T-cell (primary cell): Measurements from ENCODE around the gene LRRC1. TPM values are rescaled to one million over a fixed set of nuclear protein-coding genes. Genes with fewer than 3 reads are reported as not detected.

Experiments used
- ATAC-seq, 4 experiments: fragments of 200-7000 bp in 3 of 4; fragments of 150-1000 bp in 1 of 4; cut with Tn5 transposase; replicated peaks in 1 of 4; 1 replicate in 3 of 4; 2 replicates in 1 of 4; pipeline ENCODE4 v1.10.0; 2021; ENCODE audit warnings: moderate library complexity in 3 of 4, mild to moderate bottlenecking in 2 of 4, moderate number of reproducible peaks in 1 of 4
- CTCF ChIA-PET, 2 donors: fragments of 300-600 bp; sonication (Branson Sonifier 250); formaldehyde crosslinking; loops; one replicate each; lab custom pipeline; 2022; ENCODE audit warnings: antibody characterized with exemption in 2 of 2; lab: Charles Lee
- POLR2A ChIA-PET, 2 donors: fragments of 300-600 bp; sonication (Branson Sonifier 250); formaldehyde crosslinking; loops; one replicate each; lab custom pipeline; 2022; ENCODE audit warnings: antibody characterized with exemption in 2 of 2; lab: Charles Lee
- DNase-seq, 35 experiments: peaks; one replicate each; pipeline versions ENCODE4 v3.0.0 to v3.0.0-alpha.2; 2013 to 2023
- H3K27ac ChIP-seq: one replicate; pipeline ENCODE4 v1.5.1; 2013; ENCODE audit warnings: low read length
- H3K27me3 ChIP-seq, 2 experiments: replicated peaks in 1 of 2; 1 replicate in 1 of 2; 2 replicates in 1 of 2; pipeline versions ENCODE4 v1.6.1 to v1.7.0; 2013; ENCODE audit warnings: low read length in 1 of 2, mixed read lengths in 1 of 2; ENCODE audit not compliant: control insufficient read depth in 2 of 2, insufficient read depth in 2 of 2; ENCODE audit errors: extremely low read depth in 1 of 2
- H3K36me3 ChIP-seq, 2 donors: 1 replicate in 1 of 2; 2 replicates in 1 of 2; pipeline versions ENCODE4 v1.6.1 to v1.7.0; 2013; ENCODE audit warnings: low read length in 1 of 2; ENCODE audit not compliant: control insufficient read depth in 2 of 2, insufficient read depth in 1 of 2; ENCODE audit errors: extremely low read depth in 1 of 2
- H3K4me1 ChIP-seq, 2 experiments: 1 replicate in 1 of 2; 2 replicates in 1 of 2; pipeline versions ENCODE4 v1.6.1 to v1.7.0; 2013; ENCODE audit warnings: low read length in 2 of 2, mixed read lengths in 1 of 2; ENCODE audit not compliant: insufficient read depth in 2 of 2, control insufficient read depth in 1 of 2; ENCODE audit errors: extremely low read depth in 1 of 2
- H3K4me3 ChIP-seq, 2 donors: 1 replicate in 1 of 2; 2 replicates in 1 of 2; pipeline versions ENCODE4 v1.5.1 to v1.7.0; 2013; ENCODE audit warnings: mild to moderate bottlenecking in 2 of 2, low read length in 1 of 2, moderate library complexity in 1 of 2; ENCODE audit not compliant: control insufficient read depth in 1 of 2; ENCODE audit errors: extremely low read depth in 1 of 2
- H3K9me3 ChIP-seq: 2 replicates; pipeline ENCODE4 v1.7.0; 2013
- H3K27ac Mint-ChIP-seq, 2 donors: one replicate each; pipeline ENCODE4 v1.8.0; 2020 to 2021; ENCODE audit warnings: mild to moderate bottlenecking in 2 of 2, mixed read lengths in 2 of 2
- H3K27me3 Mint-ChIP-seq, 2 donors: one replicate each; pipeline ENCODE4 v1.8.0; 2021 to 2022; ENCODE audit warnings: mixed read lengths in 2 of 2
- H3K36me3 Mint-ChIP-seq: one replicate; pipeline ENCODE4 v1.8.0; 2021; ENCODE audit warnings: mixed read lengths
- H3K4me1 Mint-ChIP-seq, 3 donors: one replicate each; pipeline ENCODE4 v1.8.0; 2020 to 2022; ENCODE audit warnings: mixed read lengths in 3 of 3, mild to moderate bottlenecking in 1 of 3
- H3K4me3 Mint-ChIP-seq, 3 donors: one replicate each; pipeline ENCODE4 v1.8.0; 2020 to 2022; ENCODE audit warnings: mild to moderate bottlenecking in 3 of 3, mixed read lengths in 3 of 3, moderate library complexity in 3 of 3
- H3K9me3 Mint-ChIP-seq, 3 donors: one replicate each; pipeline ENCODE4 v1.8.0; 2020 to 2022; ENCODE audit warnings: mixed read lengths in 3 of 3
- WGBS: methylation state at CpG from one replicate; pipeline ENCODE4 v1.1.5; 2013; ENCODE audit warnings: missing lambda C conversion rate; ENCODE audit not compliant: insufficient coverage; 5-methylcytosine and 5-hydroxymethylcytosine counted together
- total RNA-seq, 35 experiments: library from RNA in 6 of 35; stranded (reverse) in 6 of 35; fragments of 120-200 nt in 1 of 35; gene quantifications; one replicate each; pipeline versions ENCODE4 v1.2.1 to v1.2.4 and lab custom pipeline; 2013 to 2026

The LRRC1 gene
- total RNA-seq, 5 donors from 2014 or later (not counting 1 experiment from before 2014, with no cell fraction given): 2.1 to 3.9 (median 2.8) TPM

DNA sequence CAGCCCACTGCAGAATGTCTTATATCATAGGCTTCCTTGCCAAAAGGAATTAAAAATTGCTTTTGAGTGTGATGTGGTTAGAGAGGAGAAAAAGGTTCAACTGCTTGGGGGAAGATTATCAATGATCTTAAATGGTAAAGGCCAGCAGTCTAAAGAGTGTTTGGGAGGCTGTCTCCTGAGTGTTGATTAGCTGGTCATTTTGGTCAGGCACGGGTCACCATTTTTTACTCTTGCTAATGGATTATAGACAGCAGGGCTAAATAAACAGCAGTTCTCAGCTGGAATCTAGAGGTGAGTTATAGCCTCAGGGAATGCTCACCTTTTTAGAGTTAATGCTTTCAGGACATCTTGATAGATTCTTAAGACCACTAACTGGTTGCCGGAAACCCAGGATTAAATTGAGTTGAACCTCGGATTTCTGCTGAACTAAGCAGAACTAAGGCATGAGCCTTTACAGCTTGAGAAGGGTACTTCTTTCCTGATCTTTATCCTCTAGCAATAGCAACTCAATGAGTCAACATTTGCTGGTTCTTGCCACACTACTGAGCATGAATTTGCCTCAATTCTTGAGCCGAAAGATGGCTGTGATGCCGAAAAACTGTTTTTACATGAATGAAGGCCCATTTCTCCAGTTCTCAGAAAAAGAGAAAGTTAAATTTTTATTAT lies 120.4 kb downstream of the LRRC1 start:
- peaks cover 0 to 2% of the 10 kb centered on the region in 2 donors for H3K36me3 ChIP-seq
- ATAC-seq (no peak), DNase-seq (no peak)
- CTCF ChIA-PET: no interaction called here
- POLR2A ChIA-PET: no interaction called here
- H3K27me3 ChIP-seq: no peaks in the 10 kb centered on the region
- no peaks in the 10 kb centered on the region for H3K9me3 ChIP-seq
- no peak overlapping the region for H3K27ac ChIP-seq
- H3K4me1 ChIP-seq: no peaks in the 10 kb centered on the region
- 83% methylated on average over 1 of the region's 5 CpGs for WGBS
- Mint-ChIP-seq H3K9me3 (no peaks in the 10 kb centered on the region), H3K4me1 (no peaks in the 10 kb centered on the region), H3K27me3 (no peaks in the 10 kb centered on the region), H3K27ac (no peak overlapping the region), H3K36me3 (peaks cover 30% of the 10 kb centered on the region), H3K4me3 (no peak overlapping the region)
- H3K4me3 ChIP-seq: no peak overlapping the region

DNA sequence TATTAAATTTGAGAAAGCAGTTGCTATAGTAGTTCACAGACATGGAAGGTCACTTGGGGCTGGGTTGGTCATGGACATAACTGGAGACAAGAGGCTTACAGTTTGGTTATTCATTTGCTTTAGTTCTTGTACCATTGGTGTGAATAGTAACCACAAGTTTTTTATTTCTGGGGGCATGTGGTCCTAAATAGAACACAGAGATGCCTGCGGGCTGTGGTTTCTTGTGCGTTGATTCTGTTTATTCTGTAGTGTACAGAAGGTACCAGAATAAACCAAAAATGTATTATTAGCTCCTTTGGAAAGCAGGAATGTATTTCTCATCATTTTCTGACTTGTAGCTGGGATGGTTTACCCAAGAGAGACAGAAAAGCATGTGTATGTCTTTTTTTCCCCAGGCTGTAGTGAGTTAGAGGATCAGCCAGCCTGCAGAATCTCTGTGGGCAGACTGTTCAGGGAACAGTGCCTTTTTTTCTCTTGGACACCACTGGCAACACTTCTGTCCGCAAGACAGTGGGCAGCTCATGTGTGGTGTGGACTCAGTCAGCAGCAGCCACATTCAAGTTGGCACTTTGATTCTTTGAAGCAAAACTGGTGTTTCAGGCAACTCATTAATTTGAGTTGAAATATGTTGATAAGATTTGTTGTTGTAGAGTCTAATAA lies 122.1 kb downstream of the LRRC1 start:
- Histone ChIP-seq H3K9me3 (no peaks in the 10 kb centered on the region), H3K4me1 (no peaks in the 10 kb centered on the region), H3K27me3 (no peaks in the 10 kb centered on the region), H3K27ac (no peak overlapping the region), H3K36me3 (peaks cover 0 to 2% of the 10 kb centered on the region in 2 donors), H3K4me3 (no peak overlapping the region)
- WGBS: 100% methylated on average over 1 of the region's 3 CpGs
- no peak for ATAC-seq
- no peak for DNase-seq
- H3K4me1 Mint-ChIP-seq: no peaks in the 10 kb centered on the region
- H3K4me3 Mint-ChIP-seq: no peak overlapping the region
- H3K27me3 Mint-ChIP-seq: no peaks in the 10 kb centered on the region
- H3K9me3 Mint-ChIP-seq: no peaks in the 10 kb centered on the region
- H3K36me3 Mint-ChIP-seq: peaks cover 41% of the 10 kb centered on the region
- H3K27ac Mint-ChIP-seq: no peak overlapping the region
- POLR2A ChIA-PET: no interaction called here
- CTCF ChIA-PET: interaction anchor here in 1 of 2 donors (0.6 kb wide), 1 partner anchor 1688 kb away, joined by 7 read pairs; no protein-coding TSS in a partner anchor

DNA sequence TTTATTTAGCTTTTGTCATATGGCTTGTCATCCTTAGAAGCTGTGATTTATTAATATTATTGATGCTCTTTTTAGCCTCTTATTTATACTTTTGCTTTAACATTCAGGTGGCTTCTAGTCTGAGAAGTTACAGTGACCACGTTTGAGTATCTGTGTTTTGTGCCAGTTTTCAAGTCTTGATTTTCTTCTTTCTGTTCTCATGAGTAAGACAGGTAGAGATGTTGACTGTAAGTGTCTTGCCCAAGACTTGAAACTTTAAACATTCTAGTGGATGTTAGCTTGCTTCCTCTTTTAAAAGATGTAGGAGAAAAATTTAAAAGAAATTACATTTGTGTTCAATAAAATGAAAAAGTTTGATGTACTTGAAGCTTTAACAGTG lies 122.6 kb downstream of the LRRC1 start:
- Histone ChIP-seq H3K36me3 (peaks cover 0 to 2% of the 10 kb centered on the region in 2 donors), H3K27me3 (no peaks in the 10 kb centered on the region), H3K27ac (no peak overlapping the region), H3K9me3 (no peaks in the 10 kb centered on the region), H3K4me1 (no peaks in the 10 kb centered on the region), H3K4me3 (no peak overlapping the region)
- H3K9me3 Mint-ChIP-seq: no peaks in the 10 kb centered on the region
- no peaks in the 10 kb centered on the region for H3K4me1 Mint-ChIP-seq
- H3K27me3 Mint-ChIP-seq: no peaks in the 10 kb centered on the region
- H3K27ac Mint-ChIP-seq: no peak overlapping the region
- ATAC-seq (no peak), DNase-seq (no peak)
- H3K4me3 Mint-ChIP-seq: no peak overlapping the region
- peaks cover 45% of the 10 kb centered on the region for H3K36me3 Mint-ChIP-seq
- ChIA-PET POLR2A (no interaction called here), CTCF (interaction anchor here in 1 of 2 donors (0.6 kb wide), 1 partner anchor 1689 kb away, joined by 7 read pairs; no protein-coding TSS in a partner anchor)
- WGBS: no CpG with 5 or more reads among the region's 1 CpG

DNA sequence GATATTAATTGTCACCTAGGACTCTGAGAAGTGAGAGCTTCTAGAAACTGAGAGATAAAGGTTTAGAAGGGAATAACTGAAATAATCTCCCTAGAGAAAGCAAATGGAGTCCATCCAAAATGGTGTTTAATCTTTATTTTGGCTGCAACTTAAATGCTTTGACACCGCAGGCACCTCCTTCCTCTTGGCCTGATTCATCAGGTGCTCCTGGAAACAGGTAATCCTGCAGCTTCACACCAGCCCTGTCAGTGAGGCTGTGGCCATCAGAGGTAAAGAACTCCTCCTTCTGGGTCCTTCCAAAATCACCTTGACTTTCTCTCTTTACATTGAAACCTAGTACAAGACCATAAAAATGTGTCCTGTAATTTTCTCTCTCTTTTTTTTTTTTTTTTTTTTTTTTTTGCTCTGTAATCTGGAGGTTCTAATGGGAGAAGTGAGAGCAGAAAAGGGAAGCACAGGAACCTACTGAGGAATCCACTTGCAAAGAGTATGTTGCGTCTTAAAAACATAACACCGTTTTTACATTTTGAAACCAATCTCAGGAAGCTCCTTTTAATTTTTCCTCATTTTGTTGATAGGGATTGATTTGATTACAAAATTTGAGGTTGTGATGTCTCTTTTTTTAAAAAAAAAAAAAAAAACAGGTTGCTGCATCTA lies 124.2 kb downstream of the LRRC1 start:
- no peak overlapping the region for H3K4me3 Mint-ChIP-seq
- Histone ChIP-seq H3K27ac (no peak overlapping the region), H3K9me3 (no peaks in the 10 kb centered on the region), H3K4me1 (no peaks in the 10 kb centered on the region), H3K36me3 (peaks cover 0 to 2% of the 10 kb centered on the region in 2 donors), H3K27me3 (no peaks in the 10 kb centered on the region), H3K4me3 (no peak overlapping the region)
- CTCF ChIA-PET: interaction anchor here (0.7 kb wide), 2 partner anchors 1125 to 1366 kb away, joined by 3 to 4 read pairs; no protein-coding TSS in a partner anchor
- peaks cover 43% of the 10 kb centered on the region for H3K36me3 Mint-ChIP-seq
- DNase-seq: no peak
- no peaks in the 10 kb centered on the region for H3K9me3 Mint-ChIP-seq
- no peaks in the 10 kb centered on the region for H3K27me3 Mint-ChIP-seq
- POLR2A ChIA-PET: interaction anchor here in 1 of 2 donors (0.5 to 0.6 kb wide), 2 partner anchors 10 to 102 kb away, joined by 3 read pairs; no protein-coding TSS in a partner anchor
- no peaks in the 10 kb centered on the region for H3K4me1 Mint-ChIP-seq
- no peak for ATAC-seq
- WGBS: 100% methylated on average over 1 of the region's 3 CpGs
- no peak overlapping the region for H3K27ac Mint-ChIP-seq

DNA sequence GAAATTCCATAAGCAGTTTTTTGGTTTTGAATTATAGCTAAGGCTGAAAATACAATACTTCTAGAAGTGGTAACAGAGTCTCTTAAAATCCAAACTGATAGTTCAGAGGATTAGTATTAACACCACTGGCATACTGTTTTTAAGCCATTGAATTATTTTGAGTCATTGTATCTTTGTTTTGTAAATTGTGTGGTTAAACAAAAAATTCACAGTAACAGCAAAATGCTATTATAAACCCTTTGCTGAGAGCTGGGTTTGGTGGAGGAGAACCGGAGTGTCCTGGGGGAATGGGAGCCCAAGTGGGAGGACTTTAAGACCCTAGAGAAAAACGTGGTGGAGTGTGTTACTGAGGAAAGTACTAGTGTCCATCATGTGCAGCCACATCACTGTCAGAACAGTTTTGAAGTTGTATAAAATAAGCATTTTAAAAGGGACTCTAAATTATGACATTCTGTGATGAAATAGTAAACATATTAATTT lies 125.1 kb downstream of the LRRC1 start:
- Mint-ChIP-seq H3K36me3 (peaks cover 36% of the 10 kb centered on the region), H3K27me3 (no peaks in the 10 kb centered on the region), H3K4me3 (no peak overlapping the region), H3K9me3 (no peaks in the 10 kb centered on the region), H3K27ac (no peak overlapping the region), H3K4me1 (no peaks in the 10 kb centered on the region)
- DNase-seq: no peak
- no peaks in the 10 kb centered on the region for H3K9me3 ChIP-seq
- H3K27me3 ChIP-seq: no peaks in the 10 kb centered on the region
- H3K4me3 ChIP-seq: no peak overlapping the region
- ChIA-PET POLR2A (no interaction called here), CTCF (no interaction called here)
- no peaks in the 10 kb centered on the region for H3K36me3 ChIP-seq
- H3K27ac ChIP-seq: no peak overlapping the region
- ATAC-seq: no peak
- H3K4me1 ChIP-seq: no peaks in the 10 kb centered on the region
- WGBS: 65% methylated on average over 2 of the region's 2 CpGs

DNA sequence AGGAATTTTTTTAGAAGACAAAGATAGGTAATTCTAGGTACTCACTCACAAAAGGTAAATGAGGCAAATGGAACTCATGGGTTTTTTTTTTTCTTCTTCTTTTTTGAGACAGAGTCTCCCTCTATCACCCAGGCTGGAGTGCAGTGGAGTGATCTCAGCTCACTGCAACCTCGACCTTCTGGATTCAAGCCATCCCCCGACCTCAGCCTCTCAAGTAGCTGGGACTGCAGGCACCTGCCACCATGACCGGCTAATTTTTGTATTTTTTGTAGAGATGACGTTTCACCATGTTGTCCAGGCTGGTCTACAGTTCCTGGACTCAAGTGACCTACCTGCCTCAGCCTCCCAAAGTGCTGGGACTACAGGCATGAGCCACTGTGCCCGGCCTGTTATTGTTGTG lies 126.1 kb downstream of the LRRC1 start:
- Mint-ChIP-seq H3K27ac (no peak overlapping the region), H3K4me1 (no peaks in the 10 kb centered on the region), H3K36me3 (peaks cover 33% of the 10 kb centered on the region), H3K27me3 (no peaks in the 10 kb centered on the region), H3K9me3 (no peaks in the 10 kb centered on the region), H3K4me3 (no peak overlapping the region)
- DNase-seq: no peak
- no peak overlapping the region for H3K27ac ChIP-seq
- H3K36me3 ChIP-seq: no peaks in the 10 kb centered on the region
- H3K9me3 ChIP-seq: no peaks in the 10 kb centered on the region
- POLR2A ChIA-PET: no interaction called here
- no peaks in the 10 kb centered on the region for H3K4me1 ChIP-seq
- no peak overlapping the region for H3K4me3 ChIP-seq
- CTCF ChIA-PET: no interaction called here
- H3K27me3 ChIP-seq: no peaks in the 10 kb centered on the region
- no peak for ATAC-seq
- WGBS: no CpG with 5 or more reads among the region's 5 CpGs
